Hepatocyte (in vitro differentiated cells): ENCODE data around the gene XKRX.

ENCODE experiments used
- EZH2 ChIP-seq: fragments of 200-600 bp; sonication (generic); IDR thresholded peaks from 2 replicates; pipeline ENCODE4 v1.6.1; 2016; ENCODE audit warnings: antibody characterized with exemption, mild to moderate bottlenecking, borderline replicate concordance
- TF ChIP-seq, protein P1 (sequence below): fragments of 200-600 bp; sonication (generic); IDR thresholded peaks from 2 replicates; pipeline ENCODE4 v1.5.1; 2016; ENCODE audit warnings: antibody characterized with exemption, mild to moderate bottlenecking; ENCODE audit not compliant: poor library complexity

DNA sequence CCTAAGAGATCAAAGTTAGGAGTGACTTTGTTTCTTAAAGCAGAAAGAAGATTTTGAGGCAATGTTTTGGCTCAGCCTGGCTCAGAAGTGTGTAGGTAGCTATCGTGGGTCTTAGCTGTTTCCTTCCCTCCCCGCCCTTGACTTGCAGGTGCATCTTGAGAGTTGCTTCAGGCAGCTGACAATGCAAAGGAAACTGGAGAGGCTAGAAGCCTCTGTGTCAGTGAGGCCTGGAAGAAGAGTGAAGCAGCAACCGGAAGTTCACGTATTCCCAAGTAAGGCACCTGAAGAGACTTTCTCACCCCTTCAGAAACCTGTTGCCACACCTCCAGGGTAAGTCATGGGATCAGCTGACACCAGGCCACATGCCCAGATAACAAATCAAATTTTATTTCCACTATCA, 10.6 kb upstream of the XKRX start:
- TF ChIP-seq, protein P1, sequence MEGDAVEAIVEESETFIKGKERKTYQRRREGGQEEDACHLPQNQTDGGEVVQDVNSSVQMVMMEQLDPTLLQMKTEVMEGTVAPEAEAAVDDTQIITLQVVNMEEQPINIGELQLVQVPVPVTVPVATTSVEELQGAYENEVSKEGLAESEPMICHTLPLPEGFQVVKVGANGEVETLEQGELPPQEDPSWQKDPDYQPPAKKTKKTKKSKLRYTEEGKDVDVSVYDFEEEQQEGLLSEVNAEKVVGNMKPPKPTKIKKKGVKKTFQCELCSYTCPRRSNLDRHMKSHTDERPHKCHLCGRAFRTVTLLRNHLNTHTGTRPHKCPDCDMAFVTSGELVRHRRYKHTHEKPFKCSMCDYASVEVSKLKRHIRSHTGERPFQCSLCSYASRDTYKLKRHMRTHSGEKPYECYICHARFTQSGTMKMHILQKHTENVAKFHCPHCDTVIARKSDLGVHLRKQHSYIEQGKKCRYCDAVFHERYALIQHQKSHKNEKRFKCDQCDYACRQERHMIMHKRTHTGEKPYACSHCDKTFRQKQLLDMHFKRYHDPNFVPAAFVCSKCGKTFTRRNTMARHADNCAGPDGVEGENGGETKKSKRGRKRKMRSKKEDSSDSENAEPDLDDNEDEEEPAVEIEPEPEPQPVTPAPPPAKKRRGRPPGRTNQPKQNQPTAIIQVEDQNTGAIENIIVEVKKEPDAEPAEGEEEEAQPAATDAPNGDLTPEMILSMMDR = no peak
- TF ChIP-seq EZH2 = no peak
